ENCODE data around the gene SLC2A11. TPM values are rescaled to one million over a fixed set of nuclear protein-coding genes. Genes with fewer than 3 reads are reported as not detected.

Gene SLC2A11, protein sequence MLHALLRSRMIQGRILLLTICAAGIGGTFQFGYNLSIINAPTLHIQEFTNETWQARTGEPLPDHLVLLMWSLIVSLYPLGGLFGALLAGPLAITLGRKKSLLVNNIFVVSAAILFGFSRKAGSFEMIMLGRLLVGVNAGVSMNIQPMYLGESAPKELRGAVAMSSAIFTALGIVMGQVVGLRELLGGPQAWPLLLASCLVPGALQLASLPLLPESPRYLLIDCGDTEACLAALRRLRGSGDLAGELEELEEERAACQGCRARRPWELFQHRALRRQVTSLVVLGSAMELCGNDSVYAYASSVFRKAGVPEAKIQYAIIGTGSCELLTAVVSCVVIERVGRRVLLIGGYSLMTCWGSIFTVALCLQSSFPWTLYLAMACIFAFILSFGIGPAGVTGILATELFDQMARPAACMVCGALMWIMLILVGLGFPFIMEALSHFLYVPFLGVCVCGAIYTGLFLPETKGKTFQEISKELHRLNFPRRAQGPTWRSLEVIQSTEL
- total RNA-seq = 4.6 and 5.3 TPM in 2 replicates

DNA sequence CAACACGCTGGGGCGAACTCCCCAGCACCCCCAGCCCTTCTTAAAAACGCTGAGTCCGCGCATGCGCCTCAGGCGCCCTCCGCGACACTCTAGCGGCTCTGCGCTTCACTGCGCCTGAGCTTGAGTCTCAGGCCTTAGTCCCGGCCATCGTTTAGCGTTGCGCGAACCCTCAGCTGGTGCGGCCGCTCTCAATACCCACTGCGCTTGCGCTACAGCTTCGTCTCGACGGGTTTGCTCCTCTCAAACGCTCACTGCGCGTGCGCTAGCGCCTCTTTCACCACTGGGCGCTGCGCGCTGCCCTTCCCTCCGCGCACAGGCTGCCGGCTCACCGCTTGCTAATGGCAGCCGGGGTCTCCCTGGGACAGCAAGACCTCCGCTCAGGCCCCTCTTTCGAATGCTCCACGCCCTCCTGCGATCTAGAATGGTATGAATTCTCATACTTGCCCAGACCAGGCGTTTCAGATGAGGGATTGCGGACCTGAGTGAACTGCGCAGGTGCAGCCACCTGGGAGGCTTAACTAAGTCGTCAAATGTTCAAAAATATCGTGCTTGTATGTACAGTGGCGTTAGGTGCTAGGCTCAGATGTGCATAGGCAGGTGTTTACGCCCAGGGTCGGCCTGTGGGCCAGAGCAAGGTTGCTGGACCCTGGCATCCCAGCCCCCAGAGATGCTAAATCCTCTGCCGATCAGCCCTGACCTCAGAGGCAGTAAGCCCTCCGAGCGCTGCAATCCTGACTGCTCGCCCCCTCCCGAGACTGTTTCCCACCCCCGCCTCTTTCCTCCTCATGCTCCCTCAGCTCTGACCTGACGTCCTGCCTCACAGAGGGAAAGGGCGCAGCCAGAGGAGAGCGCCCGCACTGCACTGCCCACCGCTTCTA is at the start of gene SLC2A11:
Gene SLC2A11, plus strand, starts transcription at position 270 of the 878 bp plus-strand sequence. Its CDS starts 125 bp downstream, at position 395.
- DNase-seq (ENCODE audit: low read depth in 2 of 2) = peak; percentile 91 to 97

DNA sequence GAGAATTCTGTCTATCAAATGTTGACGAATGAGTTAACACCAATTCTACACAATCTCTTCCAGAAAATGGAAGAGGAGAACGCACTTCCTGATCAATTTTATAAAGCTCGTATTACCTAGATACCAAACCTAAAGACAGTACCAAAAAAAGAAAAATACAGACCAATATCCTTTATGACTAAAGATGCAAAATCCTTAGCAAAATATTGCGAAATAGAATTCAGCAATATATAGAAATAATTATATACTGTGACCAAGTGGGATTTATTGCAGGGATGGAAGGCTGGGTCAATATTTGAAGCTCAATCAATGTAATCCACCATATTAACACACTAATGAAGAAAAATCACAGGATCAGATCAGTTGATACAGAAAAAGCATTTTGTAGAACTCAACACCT is 45.3 kb upstream of the SLC2A11 start:
- DNase-seq (ENCODE audit: low read depth in 2 of 2) = no peak

DNA sequence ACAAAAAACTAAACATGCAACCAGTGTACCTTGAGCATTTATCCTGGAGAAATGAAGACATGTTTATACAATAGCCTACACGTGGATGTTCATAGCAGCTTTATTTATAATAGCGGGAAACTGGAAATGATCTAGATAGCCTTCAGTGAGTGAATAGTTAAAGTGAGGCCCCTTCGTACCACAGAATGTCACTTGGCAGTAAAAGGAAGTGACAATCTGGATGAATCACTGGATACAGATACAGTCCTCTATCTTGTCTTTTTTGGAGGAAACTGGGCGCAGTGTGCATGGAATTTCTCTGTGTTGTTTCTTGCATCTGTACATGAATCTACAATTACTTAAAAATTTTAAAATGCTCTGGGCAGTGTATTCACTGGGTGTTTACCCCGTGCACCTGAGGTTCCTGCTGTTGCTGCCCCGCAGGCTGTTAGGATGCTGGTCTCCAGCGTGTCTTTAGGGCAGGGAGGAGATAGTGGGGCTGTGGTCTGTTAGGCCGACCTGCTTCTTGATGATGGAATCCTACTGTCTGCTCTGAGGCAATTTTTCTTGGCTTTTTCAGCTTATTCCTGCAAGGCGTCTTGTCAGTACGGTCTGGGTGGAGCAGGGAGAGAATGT is 42.0 kb upstream of the SLC2A11 start:
- no peak for DNase-seq (ENCODE audit: low read depth in 2 of 2)

DNA sequence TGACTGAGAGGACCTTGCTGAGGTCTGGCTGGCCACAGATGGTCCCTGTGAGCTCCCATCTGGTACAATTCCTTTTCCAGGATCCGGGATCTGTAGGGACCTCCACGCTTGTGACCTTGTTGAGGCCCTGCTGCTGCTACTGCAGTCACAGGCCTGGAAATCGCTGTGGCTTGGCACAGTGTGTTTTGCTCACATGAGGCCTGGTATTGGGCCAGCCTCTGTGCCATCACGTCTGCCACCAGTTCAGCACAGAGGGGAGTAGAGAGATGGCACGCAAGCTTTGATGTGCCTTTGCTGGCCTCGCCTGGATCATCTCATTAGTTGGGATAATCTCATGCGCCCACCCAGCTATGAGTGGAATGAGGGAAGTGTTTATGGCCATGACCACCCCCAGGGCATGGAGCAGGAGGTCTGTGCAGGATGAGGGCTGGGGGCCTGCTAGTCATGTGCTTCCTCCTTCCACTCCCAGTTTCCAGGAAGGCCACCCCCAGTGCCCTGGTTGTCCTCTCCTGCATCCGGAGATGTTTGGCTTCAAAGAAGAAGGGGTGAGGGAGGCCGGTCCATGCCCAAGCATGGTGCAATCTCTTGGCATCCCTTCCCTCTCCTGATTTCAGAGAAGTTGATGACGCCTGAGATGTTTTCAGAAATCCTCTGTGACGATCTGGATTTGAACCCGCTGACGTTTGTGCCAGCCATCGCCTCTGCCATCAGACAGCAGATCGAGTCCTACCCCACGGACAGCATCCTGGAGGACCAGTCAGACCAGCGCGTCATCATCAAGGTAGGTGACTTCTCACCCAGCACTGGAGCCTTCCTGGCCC is 41.3 kb upstream of the SLC2A11 start:
- DNase-seq (ENCODE audit: low read depth in 2 of 2) = no peak

DNA sequence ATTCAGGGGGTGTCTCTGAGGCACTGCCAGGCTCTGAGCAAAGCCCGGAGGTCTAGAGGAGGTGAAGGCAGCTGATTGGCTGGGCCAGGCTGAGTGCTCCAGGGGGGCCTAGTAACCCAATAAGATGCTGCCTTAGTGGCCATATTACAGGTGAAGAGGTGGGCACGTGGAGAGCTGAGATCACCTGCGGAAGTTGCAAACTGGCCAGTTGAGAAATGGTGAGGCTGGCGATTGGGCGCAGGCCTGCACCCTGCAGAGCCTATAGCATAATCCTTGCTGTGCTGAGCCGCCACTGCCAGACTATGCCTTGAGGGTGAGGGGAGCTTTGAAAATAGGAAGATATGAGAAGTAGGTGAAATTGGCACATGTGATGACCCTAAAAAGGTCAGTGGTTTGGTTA is 40.5 kb upstream of the SLC2A11 start:
- no peak for DNase-seq (ENCODE audit: low read depth in 2 of 2)

DNA sequence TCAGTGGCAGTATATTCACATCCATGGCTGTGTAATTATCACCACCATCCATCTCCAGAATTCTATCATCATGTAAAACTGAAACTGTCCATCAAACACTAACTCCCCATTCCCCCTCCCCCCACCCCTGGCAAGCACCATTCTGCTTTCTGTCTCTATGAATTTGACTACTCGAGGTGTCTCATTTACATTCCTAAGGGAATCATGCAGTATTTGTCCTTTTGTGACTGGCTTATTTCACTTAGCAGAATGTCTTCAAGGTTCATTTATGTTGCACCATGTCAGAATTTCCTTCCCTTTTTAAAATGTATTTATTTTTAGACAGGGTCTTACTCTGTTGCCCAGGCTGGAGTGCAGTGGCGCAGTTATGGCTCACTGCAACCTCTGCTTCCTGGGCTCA is 39.1 kb upstream of the SLC2A11 start:
- no peak for DNase-seq (ENCODE audit: low read depth in 2 of 2)

DNA sequence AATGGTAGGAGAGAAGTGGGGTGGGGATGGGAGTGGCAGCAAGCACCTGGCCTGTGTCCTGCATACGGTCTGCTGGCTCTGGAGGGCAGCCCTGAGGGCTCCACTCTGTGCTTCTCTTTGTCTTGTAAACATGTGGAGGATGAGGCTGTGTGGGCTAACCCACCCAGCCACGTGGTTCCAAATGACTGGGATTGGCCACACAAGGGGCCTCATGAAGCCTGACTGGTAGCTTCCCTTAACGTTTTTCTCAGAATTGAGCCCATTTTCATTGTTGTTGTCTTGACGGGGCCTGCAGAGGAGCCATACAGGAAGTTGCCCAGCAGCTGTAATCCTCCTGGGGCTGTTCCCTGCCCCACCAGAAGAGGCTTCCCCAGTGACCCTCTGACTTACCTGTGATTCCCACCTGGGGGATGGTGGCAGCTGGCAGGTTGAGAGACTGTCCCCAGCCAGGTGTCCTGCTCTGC is 36.9 kb upstream of the SLC2A11 start:
- DNase-seq (ENCODE audit: low read depth in 2 of 2) = no peak

DNA sequence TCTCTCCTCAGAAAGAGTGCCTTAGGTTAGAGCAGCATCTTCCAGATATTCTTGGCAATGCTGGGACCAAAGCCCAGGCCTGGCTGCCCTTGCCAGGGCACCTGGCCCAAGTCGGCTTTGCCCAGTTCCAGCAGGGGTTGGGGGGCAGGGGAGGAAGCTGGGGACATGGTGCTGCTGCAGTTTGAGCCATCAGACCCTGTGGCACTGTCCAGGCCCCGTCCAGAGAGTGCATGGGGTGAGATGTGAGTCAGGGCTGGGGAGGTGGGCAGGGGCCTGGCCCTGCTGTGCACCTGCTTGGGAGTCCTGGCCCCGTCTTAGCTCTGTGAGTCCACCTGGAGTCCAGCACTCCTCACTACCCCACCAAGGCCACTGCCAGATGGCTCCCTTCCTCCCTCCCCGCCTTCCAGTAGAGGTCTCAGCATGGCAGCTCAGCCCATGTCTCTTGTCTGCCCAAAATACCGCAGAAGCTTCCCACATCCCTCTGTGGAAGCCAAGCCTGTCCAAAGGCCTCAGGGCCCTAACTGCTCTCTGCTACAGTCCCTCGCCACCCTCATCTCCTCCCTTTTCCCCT is 35.5 kb upstream of the SLC2A11 start:
- DNase-seq (ENCODE audit: low read depth in 2 of 2) = no peak

DNA sequence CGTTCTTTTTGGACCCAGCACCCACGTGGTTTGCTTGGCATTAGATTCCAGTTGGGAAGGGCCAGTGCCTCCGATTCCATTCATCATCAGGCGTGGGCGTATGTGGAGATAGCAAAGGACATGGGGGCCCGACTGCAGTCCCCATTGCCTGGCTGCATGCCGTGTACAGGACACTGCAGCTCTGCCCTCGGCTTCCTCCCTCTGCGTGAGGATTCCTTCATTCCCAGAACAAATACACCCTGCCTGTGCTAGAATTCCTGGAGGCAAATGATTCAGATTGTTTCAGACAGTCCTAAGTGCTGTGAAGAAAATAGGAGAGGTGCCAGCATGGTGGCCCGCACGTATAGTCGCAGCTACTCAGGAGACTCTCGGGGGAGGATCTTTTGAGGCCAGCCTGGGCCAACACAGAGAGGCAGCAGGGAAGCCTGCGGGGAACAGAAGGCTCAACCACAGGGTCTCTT is 34.3 kb upstream of the SLC2A11 start:
- no peak for DNase-seq (ENCODE audit: low read depth in 2 of 2)

DNA sequence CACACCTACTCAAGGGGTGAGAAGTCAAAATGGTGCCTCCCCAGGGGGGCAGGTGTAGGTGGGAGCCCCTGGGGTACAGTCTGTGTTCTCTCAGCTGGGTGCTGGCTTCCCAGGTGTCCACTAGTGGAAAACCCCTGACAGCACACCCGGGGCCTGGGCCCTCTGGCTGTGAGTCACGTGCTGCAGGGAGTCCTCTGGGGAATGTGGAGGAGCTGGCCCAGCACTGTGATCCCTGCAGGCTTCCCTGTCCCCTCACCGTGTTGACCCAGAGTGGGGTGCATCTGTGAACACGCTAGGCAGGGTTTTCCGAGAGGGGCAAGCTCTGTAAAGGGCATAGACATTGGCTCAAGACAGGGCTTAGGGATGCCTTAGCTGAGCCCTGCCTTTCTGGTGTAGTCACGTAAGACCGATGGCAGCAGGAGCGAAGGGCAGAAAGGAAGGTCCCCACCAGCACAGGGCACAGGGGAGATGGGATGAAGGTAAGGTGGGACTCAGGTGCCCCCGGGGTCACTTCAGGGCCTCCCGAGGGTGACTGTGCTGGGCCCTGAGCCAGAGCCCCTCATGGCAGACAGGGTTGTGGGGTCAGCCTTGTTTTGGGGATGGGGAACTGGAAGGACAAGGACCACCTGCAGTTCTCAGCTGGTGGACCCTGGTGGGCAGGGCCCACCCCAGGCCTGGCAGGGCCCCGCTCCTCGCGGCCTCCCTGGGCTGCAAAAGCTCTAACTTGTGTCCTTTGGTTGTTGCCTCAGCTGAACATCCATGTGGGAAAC is 33.0 kb upstream of the SLC2A11 start:
- no peak for DNase-seq (ENCODE audit: low read depth in 2 of 2)

DNA sequence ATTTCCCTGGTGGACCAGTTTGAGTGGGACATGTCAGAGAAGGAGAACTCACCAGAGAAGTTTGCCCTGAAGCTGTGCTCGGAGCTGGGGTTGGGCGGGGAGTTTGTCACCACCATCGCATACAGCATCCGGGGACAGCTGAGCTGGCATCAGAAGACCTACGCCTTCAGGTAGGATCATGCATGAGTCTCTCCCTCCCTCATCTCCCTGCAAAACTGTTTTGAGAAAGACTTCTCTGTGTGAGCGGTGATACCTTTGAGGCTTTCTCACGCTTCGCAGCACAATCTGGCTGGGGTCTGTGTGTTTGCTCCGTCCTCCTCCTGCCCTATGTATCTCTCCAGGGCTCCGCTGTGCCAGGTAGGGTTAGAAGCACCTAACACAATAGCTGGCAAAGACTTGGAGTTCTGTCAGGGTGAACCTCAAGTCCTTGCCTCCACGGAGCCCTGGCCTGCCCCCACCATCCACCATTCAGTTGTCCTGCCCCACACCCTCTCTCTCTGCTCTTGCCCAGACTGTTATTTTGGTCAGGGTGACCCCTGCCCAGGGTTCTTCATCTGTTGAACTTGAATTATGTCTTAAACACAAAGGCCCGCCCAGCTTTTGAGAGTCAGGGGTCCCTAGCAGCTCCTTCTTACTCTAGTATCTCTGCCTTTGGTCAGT is 32.3 kb upstream of the SLC2A11 start:
- DNase-seq (ENCODE audit: low read depth in 2 of 2) = no peak

DNA sequence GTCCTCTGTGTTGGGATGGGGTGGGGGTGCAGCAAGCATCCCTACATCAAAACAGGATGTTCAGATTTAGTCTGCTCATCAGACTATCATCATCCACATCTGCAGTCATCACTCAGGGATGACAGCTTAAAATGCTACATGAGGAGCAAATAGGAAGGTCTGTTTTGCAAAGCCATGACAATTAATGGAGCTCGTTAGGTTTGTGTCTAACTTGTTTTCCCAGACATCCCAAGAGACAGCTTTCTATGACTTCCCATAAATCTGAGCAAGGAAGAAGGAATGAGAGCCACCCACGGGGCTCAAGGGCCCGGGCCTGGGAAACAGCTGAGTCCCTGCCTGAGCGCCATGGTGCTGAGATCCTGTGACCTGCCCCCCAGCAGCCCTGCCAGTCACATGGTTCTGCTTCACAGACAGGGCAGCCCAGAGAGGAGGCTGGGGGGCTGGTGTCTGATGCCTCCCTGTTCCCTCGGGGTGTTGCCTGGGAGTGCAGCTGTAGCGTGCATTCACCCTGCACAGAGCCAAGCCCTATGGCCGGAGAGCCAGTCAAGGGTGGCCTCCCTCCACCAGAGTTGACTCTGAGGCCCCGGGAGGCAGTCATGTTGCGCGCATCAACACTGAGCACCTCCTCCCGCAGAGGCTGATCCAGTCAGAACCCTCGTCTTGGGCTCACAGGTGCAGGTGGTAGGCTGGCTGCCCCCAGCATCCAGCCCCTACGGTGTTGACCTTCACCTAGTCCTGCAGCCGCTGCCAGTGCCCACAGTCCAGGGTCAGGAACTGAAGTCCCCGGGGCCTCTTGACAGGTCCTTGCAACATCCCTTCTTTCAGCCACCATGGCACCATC is 30.9 kb upstream of the SLC2A11 start:
- no peak for DNase-seq (ENCODE audit: low read depth in 2 of 2)

DNA sequence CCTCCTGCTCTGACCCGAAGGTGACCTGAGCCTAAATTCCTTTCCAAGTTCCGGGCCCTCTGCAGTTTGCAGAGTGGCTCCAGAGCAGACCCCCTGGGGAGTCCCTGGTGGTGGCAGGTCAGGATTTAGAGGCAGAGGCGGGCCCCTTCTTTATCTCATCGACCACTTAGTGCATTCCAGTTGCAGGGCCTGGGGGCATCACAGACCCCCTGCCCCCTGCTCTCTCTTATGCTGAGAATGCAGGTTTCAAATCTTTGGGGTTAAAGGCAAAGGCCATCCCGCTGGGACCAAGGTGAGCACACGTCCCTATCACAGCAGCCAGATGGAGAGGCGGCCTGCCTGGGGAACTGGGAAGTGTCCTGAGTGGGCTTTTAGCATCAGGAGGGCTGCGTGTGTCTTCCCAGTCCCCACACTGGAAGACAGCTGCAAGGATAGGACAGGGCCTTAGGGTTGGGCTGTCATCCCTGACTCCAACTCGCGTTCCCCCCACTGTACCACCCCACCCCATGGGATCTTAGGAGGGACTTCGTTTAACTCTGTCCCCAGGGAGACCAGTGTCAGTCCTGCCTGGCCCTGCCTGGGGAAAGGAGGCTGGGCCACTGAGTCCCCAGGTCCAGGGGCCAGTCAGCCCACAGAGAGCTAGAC is 30.2 kb upstream of the SLC2A11 start:
- DNase-seq (ENCODE audit: low read depth in 2 of 2) = no peak

DNA sequence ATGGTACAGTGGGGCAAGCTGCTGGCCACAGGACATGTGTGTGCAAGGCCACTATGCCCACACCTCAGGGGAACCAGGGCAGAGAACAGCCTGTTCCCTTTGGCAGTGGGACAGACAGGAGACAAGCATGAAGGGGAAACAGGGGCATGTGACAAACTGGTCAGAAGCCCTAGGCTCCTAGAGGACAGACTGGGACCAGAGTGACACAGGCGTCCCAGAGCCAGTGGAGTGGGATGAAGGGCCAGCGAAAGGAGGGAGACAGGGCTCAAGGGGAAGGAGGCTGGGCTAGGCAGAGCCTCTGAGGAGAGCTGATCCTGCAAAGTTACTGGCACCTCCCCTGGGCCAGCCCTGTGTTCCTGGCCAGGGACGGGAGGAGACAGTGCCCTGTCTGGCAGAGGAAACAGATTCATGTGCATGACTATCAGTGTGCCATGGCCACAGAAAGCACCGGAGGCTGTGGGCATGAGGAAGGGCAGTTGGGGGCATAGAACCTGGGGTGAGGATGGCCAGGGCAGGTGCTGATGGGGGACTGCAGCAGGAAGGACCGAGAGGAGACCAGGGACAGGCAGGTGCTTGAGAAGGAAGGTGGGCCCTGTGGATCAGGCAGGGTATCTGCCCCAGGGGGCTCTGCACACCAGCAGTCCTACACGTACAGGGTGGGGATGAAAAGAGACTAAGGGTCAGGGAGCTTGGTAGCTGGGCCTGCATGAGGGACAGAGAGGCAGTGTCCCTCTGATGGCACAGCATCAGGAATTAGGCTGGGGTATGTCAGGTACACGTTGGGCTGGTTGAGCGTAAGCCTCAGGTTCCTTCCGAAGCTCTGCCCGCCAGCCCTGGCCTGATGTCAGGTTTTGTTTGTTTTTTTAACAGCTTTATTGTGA is 28.6 kb upstream of the SLC2A11 start:
- DNase-seq (ENCODE audit: low read depth in 2 of 2) = no peak

DNA sequence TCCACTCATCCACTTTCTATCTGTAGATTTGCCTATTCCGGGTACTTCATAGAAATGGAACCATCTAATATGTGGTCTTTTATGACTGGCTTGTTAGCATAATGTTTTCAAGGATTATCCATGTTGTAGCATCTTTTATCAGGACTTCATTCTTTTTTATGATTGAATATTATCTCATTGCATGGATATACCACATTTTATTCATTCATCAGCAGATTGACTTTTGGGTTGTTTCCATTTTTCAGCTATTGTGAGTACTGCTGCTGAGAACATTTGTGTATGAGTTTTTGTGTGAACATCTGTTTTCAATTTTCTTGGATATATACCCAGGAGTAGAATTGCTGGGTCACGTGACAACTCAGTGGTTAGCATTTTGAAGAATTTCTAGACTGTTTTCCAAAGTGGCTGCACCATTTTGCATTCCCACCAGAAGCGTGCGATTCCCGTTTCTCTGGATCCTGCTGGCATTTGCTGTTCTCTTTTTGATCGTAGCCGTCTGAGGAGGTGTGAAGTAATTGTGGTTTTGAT is 27.8 kb upstream of the SLC2A11 start:
- DNase-seq (ENCODE audit: low read depth in 2 of 2) = no peak

DNA sequence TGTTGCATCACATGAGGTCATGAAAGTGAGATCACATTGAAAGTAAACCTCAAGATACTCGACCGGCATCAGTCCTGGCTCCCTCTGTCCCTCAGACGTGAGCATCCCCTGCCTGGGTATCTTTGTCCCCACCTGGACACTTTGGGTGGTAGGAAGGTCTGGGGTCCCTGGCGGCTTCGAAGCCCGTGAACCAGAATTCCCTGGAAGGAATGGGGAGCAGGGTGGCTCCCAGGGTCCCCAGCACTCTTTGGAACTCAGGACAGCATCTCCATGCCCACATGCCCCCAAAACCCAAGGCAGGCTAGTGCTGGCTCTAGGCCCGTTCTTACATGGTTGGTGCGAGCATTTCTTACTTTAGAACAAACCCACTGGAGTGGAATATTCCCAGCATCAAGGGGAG is 26.4 kb upstream of the SLC2A11 start:
- no peak for DNase-seq (ENCODE audit: low read depth in 2 of 2)

DNA sequence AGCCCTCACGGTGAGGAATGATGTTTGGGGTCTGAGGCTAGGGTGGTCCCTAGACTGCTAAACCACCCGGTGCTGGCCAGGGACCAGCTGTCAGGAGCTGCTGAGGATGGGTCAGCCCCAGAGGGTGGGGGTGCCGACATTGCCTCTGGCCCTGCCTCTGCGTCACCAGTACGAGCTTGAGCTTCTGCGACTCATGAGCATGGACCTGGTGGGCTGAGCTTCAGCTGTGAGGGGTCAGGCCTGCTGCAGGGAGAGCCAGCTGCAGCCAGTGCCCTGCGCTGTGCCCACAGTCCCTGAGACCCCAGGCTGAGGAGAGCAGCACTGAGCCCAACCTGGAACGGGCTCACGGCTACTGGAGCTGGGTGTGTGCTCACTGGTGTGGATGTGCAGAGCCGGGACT is 25.9 kb upstream of the SLC2A11 start:
- no peak for DNase-seq (ENCODE audit: low read depth in 2 of 2)
